H1 (cell line): ENCODE results near the gene TMIGD3. TPM values are rescaled to one million over a fixed set of nuclear protein-coding genes. Genes with fewer than 3 reads are reported as not detected.

Experiments used
- CTCF ChIA-PET: fragments of 300-600 bp; sonication (Branson Sonifier 250); formaldehyde crosslinking; loops from one replicate; lab custom pipeline; 2021; ENCODE audit not compliant: partially characterized antibody; lab: Charles Lee
- POLR2A ChIA-PET: fragments of 300-600 bp; sonication (Branson Sonifier 250); formaldehyde crosslinking; loops from one replicate; lab custom pipeline; 2021; ENCODE audit warnings: inconsistent platforms; ENCODE audit not compliant: partially characterized antibody; lab: Charles Lee
- DNase-seq, 2 experiments: peaks; one replicate each; pipeline versions ENCODE4 v3.0.0 to v3.0.0-alpha.2; 2010 to 2022; ENCODE audit warnings: low spot score in 2 of 2, low read depth in 1 of 2, mixed read lengths in 1 of 2
- FAIRE-seq: peaks from 2 replicates; lab custom pipeline; 2011; peaks lifted over from hg19 to GRCh38; lab: Jason Lieb, UNC
- H2AFZ ChIP-seq: 2 replicates; pipeline ENCODE4 v1.8.1; 2012; ENCODE audit warnings: low read length, inconsistent platforms
- H2AK5ac ChIP-seq: 2 replicates; pipeline ENCODE4 v1.6.1; 2013; ENCODE audit warnings: low read depth, low read length
- H2BK120ac ChIP-seq: replicated peaks from 2 replicates; pipeline ENCODE3; 2013; ENCODE audit warnings: low read depth, low read length, inconsistent platforms
- H2BK12ac ChIP-seq: 2 replicates; pipeline ENCODE4 v1.6.1; 2013; ENCODE audit warnings: low read depth, low read length
- H2BK15ac ChIP-seq: 2 replicates; pipeline ENCODE4 v1.6.1; 2013; ENCODE audit warnings: low read length
- H2BK20ac ChIP-seq: 2 replicates; pipeline ENCODE4 v1.6.1; 2013; ENCODE audit warnings: low read length
- H2BK5ac ChIP-seq: 2 replicates; pipeline ENCODE4 v1.6.1; 2013; ENCODE audit warnings: low read depth, low read length
- H3K14ac ChIP-seq: 2 replicates; pipeline ENCODE4 v1.6.1; 2013; ENCODE audit warnings: inconsistent platforms; ENCODE audit not compliant: insufficient read length
- H3K18ac ChIP-seq: 2 replicates; pipeline ENCODE4 v1.6.1; 2013; ENCODE audit warnings: low read length; ENCODE audit errors: extremely low read depth
- H3K23ac ChIP-seq: 2 replicates; pipeline ENCODE4 v1.6.1; 2013; ENCODE audit warnings: inconsistent platforms; ENCODE audit not compliant: insufficient read length
- H3K23me2 ChIP-seq: 2 replicates; pipeline ENCODE4 v1.6.1; 2013; ENCODE audit warnings: low read depth, low read length
- H3K27ac ChIP-seq: 2 replicates; pipeline ENCODE4 v1.6.1; 2011; ENCODE audit warnings: low read depth, low read length, inconsistent platforms
- H3K27me3 ChIP-seq, 4 experiments: replicated peaks in 1 of 4; 1 replicate in 1 of 4; 2 replicates in 3 of 4; pipeline versions ENCODE4 v1.6.1 to v1.8.1; 2011 to 2013; ENCODE audit warnings: low read length in 3 of 4, mild to moderate bottlenecking in 3 of 4, inconsistent platforms in 2 of 4, mixed read lengths in 2 of 4, moderate library complexity in 1 of 4; ENCODE audit not compliant: control insufficient read depth in 3 of 4, insufficient read depth in 3 of 4; ENCODE audit errors: extremely low read depth in 1 of 4
- H3K36me3 ChIP-seq, 4 experiments: 2 replicates each; pipeline versions ENCODE4 v1.6.1 to v1.8.1; 2011 to 2013; ENCODE audit warnings: mild to moderate bottlenecking in 4 of 4, low read length in 3 of 4, moderate library complexity in 2 of 4, control low read depth in 1 of 4, inconsistent platforms in 1 of 4; ENCODE audit not compliant: insufficient read depth in 4 of 4, control insufficient read depth in 2 of 4
- H3K4ac ChIP-seq: replicated peaks from 2 replicates; pipeline ENCODE3; 2013; ENCODE audit warnings: low read length, low read depth, mixed read lengths, inconsistent platforms; ENCODE audit not compliant: insufficient read length
- H3K4me1 ChIP-seq, 4 experiments: replicated peaks in 1 of 4; 1 replicate in 1 of 4; 2 replicates in 3 of 4; pipeline versions ENCODE4 v1.6.1 to v1.8.1; 2011 to 2013; ENCODE audit warnings: low read length in 3 of 4, inconsistent platforms in 2 of 4, mixed read lengths in 1 of 4; ENCODE audit not compliant: insufficient read depth in 4 of 4, control insufficient read depth in 3 of 4
- H3K4me2 ChIP-seq, 2 experiments: 2 replicates each; pipeline versions ENCODE4 v1.6.1 to v1.8.1; 2011 to 2013; ENCODE audit warnings: low read depth in 2 of 2, low read length in 2 of 2, control low read depth in 1 of 2, inconsistent platforms in 1 of 2, mild to moderate bottlenecking in 1 of 2; ENCODE audit not compliant: insufficient read depth in 1 of 2
- H3K4me3 ChIP-seq, 4 experiments: fragments of 200-600, 300-600 bp in 1 of 4; sonication (generic), shearing (Covaris generic), sonication (Bioruptor Twin) in 1 of 4; 2 replicates each; pipeline versions ENCODE4 v1.5.1 to v1.8.1; 2011 to 2016; ENCODE audit warnings: low read length in 4 of 4, low read depth in 3 of 4, control low read depth in 2 of 4, inconsistent platforms in 2 of 4, mild to moderate bottlenecking in 2 of 4, mixed read lengths in 1 of 4, moderate library complexity in 1 of 4; ENCODE audit not compliant: insufficient read depth in 2 of 4; ENCODE audit errors: extremely low read depth in 1 of 4
- H3K56ac ChIP-seq: replicated peaks from 2 replicates; pipeline ENCODE3; 2013; ENCODE audit warnings: low read depth, mild to moderate bottlenecking, mixed read lengths, low read length, inconsistent platforms; ENCODE audit not compliant: insufficient read length
- H3K79me1 ChIP-seq: 2 replicates; pipeline ENCODE4 v1.6.1; 2013; ENCODE audit warnings: low read depth, low read length, control low read depth
- H3K79me2 ChIP-seq, 2 experiments: 2 replicates each; pipeline versions ENCODE4 v1.6.1 to v1.8.1; 2012 to 2013; ENCODE audit warnings: low read length in 2 of 2, mild to moderate bottlenecking in 2 of 2, inconsistent platforms in 1 of 2; ENCODE audit not compliant: insufficient read depth in 2 of 2, control insufficient read depth in 1 of 2
- H3K9ac ChIP-seq, 4 experiments: replicated peaks in 1 of 4; 1 replicate in 1 of 4; 2 replicates in 3 of 4; pipeline versions ENCODE4 v1.6.1 to v1.8.1; 2011 to 2013; ENCODE audit warnings: low read depth in 3 of 4, low read length in 3 of 4, control low read depth in 2 of 4, mild to moderate bottlenecking in 2 of 4, moderate library complexity in 2 of 4, inconsistent platforms in 1 of 4; ENCODE audit errors: extremely low read depth in 1 of 4
- H3K9me3 ChIP-seq, 2 experiments: 2 replicates each; pipeline versions ENCODE4 v1.6.1 to v1.8.1; 2012 to 2013; ENCODE audit warnings: mild to moderate bottlenecking in 2 of 2, moderate library complexity in 2 of 2, control low read depth in 1 of 2, inconsistent platforms in 1 of 2, low read depth in 1 of 2, low read length in 1 of 2, mixed read lengths in 1 of 2; ENCODE audit not compliant: insufficient read depth in 2 of 2
- H4K20me1 ChIP-seq, 2 experiments: replicated peaks in 1 of 2; 2 replicates each; pipeline versions ENCODE3 to v1.8.1; 2011 to 2013; ENCODE audit warnings: inconsistent platforms in 2 of 2, low read length in 2 of 2, mild to moderate bottlenecking in 1 of 2; ENCODE audit not compliant: insufficient read depth in 2 of 2, control insufficient read depth in 1 of 2
- H4K5ac ChIP-seq: 2 replicates; pipeline ENCODE4 v1.6.1; 2013; ENCODE audit warnings: low read length, low read depth, mixed read lengths, inconsistent platforms; ENCODE audit not compliant: insufficient read length
- H4K8ac ChIP-seq: 2 replicates; pipeline ENCODE4 v1.8.0; 2013; ENCODE audit warnings: mild to moderate bottlenecking, moderate library complexity, low read length, inconsistent platforms; ENCODE audit not compliant: insufficient read depth; ENCODE audit errors: extremely low read depth
- H4K91ac ChIP-seq: replicated peaks from 2 replicates; pipeline ENCODE3; 2013; ENCODE audit warnings: low read length, mixed read lengths, inconsistent platforms; ENCODE audit not compliant: insufficient read length
- BACH1 ChIP-seq: IDR thresholded peaks from 2 replicates; pipeline ENCODE4 v1.6.1; 2012; ENCODE audit warnings: low read length, improper control_type of control experiment
- CHD1 ChIP-seq: IDR thresholded peaks from 2 replicates; pipeline ENCODE4 v1.6.1; 2012; ENCODE audit warnings: low read depth, low read length, improper control_type of control experiment
- CREB1 ChIP-seq: IDR thresholded peaks from 2 replicates; pipeline ENCODE4 v1.6.1; 2012; ENCODE audit warnings: inconsistent platforms
- EP300 ChIP-seq, 2 experiments: IDR thresholded peaks; 1 replicate in 1 of 2; 2 replicates in 1 of 2; pipeline ENCODE4 v1.6.1; 2011 to 2012; ENCODE audit warnings: low read depth in 2 of 2, low read length in 2 of 2, mild to moderate bottlenecking in 2 of 2, borderline replicate concordance in 1 of 2, inconsistent platforms in 1 of 2, moderate library complexity in 1 of 2
- JUN ChIP-seq: IDR thresholded peaks from 2 replicates; pipeline ENCODE4 v1.6.1; 2011; ENCODE audit warnings: low read depth, mild to moderate bottlenecking, improper control_type of control experiment, low read length
- KDM4A ChIP-seq: IDR thresholded peaks from one replicate; pipeline ENCODE4 v1.7.1; 2012; ENCODE audit warnings: low read depth, mild to moderate bottlenecking, moderate library complexity, low read length, inconsistent platforms; ENCODE audit not compliant: severe bottlenecking
- KDM5A ChIP-seq: fragments of 200-600 bp; IDR thresholded peaks from 2 replicates; pipeline ENCODE4 v1.7.1; 2012; ENCODE audit warnings: mild to moderate bottlenecking, low read length, inconsistent platforms, mixed read lengths
- PHF8 ChIP-seq: fragments of 200-600 bp; sonication (generic); conservative IDR thresholded peaks from 2 replicates; pipeline ENCODE4 v1.7.1; 2012; ENCODE audit warnings: low read depth, mild to moderate bottlenecking, inconsistent platforms, low read length, moderate library complexity
- SP4 ChIP-seq: IDR thresholded peaks from 2 replicates; pipeline ENCODE4 v1.6.1; 2012; ENCODE audit warnings: low read length, inconsistent platforms
- TCF12 ChIP-seq: IDR thresholded peaks from 2 replicates; pipeline ENCODE4 v1.6.1; 2011; ENCODE audit warnings: low read depth, mild to moderate bottlenecking, low read length
- YY1 ChIP-seq: IDR thresholded peaks from 2 replicates; pipeline ENCODE4 v1.6.1; 2011; ENCODE audit warnings: low read depth, mild to moderate bottlenecking, low read length
- WGBS, 2 experiments: shearing (Covaris generic) in 1 of 2; methylation state at CpG; one replicate each; pipeline versions ENCODE4 v1.1.6 to v1.1.7; 2013 to 2015; ENCODE audit warnings: low lambda C conversion rate in 2 of 2, mixed read lengths in 2 of 2, inconsistent platforms in 1 of 2, low coverage in 1 of 2, missing lambda C conversion rate in 1 of 2; ENCODE audit not compliant: insufficient replicate concordance in 2 of 2, insufficient coverage in 1 of 2, insufficient read length in 1 of 2; ENCODE audit errors: extremely low coverage in 1 of 2, missing lambda C conversion rate in 1 of 2; 5-methylcytosine and 5-hydroxymethylcytosine counted together
- polyA plus RNA-seq, 7 experiments: library from polyadenylated mRNA; depleted of rRNA in 3 of 7; stranded (reverse) in 5 of 7; unstranded in 2 of 7; fragments of >200 nt in 5 of 7; fragments of 200-250 nt in 2 of 7; gene quantifications; 1 replicate in 5 of 7; 2 replicates in 1 of 7; 4 replicates in 1 of 7; pipeline versions ENCODE4 v1.2.1 to v1.2.3, GENCODE V29; 2011 to 2013; ENCODE audit warnings: missing spikeins in 2 of 7, mixed read lengths in 2 of 7
- total RNA-seq: library from RNA; stranded (reverse); fragmentation: NEBNext Ultra II Directional; extraction: Animal tissue kit (Norgen Biotek cat#: 25700); gene quantifications from 2 replicates; pipeline ENCODE4 v1.2.1, GENCODE V29; 2021

The TMIGD3 gene
- total and polyA plus RNA-seq, 2 of the 8 experiments (the other 6 are each of a cell fraction or from before 2014, with no cell fraction given) = not detected

- Histone ChIP-seq H3K9me3 (no peaks in the 10 kb centered on the region), H3K4me1 (no peaks in the 10 kb centered on the region), H3K18ac (no peak overlapping the region), H4K5ac (no peak overlapping the region), H3K4me2 (no peak overlapping the region), H2AK5ac (no peak overlapping the region), H3K4me3 (no peak overlapping the region), H3K56ac (no peak overlapping the region), H2AFZ (no peak overlapping the region), H2BK120ac (no peak overlapping the region), H2BK20ac (no peak overlapping the region), H4K8ac (no peak overlapping the region), H3K27me3 (no peaks in the 10 kb centered on the region), H3K14ac (no peak overlapping the region), H2BK15ac (no peak overlapping the region), H4K91ac (no peak overlapping the region), H3K23ac (no peak overlapping the region), H3K23me2 (no peaks in the 10 kb centered on the region), H3K27ac (no peak overlapping the region), H3K36me3 (no peaks in the 10 kb centered on the region), H4K20me1 (no peaks in the 10 kb centered on the region), H2BK5ac (no peak overlapping the region), H3K79me1 (no peaks in the 10 kb centered on the region), H3K4ac (no peak overlapping the region), H3K79me2 (no peaks in the 10 kb centered on the region), H3K9ac (no peak overlapping the region), H2BK12ac (no peak overlapping the region)
- ChIA-PET POLR2A (interaction anchor here (0.7 kb wide), 1 partner anchor 513 kb away, joined by 3 read pairs; no protein-coding TSS in a partner anchor), CTCF (interaction anchor here (0.5 to 1.9 kb wide), 5 partner anchors 9 to 271 kb away, joined by 3 to 6 read pairs (median 3); no protein-coding TSS in a partner anchor)
- TF ChIP-seq BACH1 (no peak), SP4 (no peak), YY1 (no peak), PHF8 (no peak), KDM5A (no peak), KDM4A (no peak), CREB1 (no peak), JUN (no peak), EP300 (IDR thresholded peaks at IDR 0.05; ENCODE audit: borderline replicate concordance in 1 of 2, low read depth in 2 of 2, low read length in 2 of 2) (no peak), TCF12 (no peak), CHD1 (no peak)
- FAIRE-seq (no peak), DNase-seq (no peak)
- WGBS, 2 experiments = 84% methylated on average over 5 of the region's 5 CpGs; no CpG with 5 or more reads in 1 of the 2 experiments
These were observed 27.7 kb downstream of the TMIGD3 start for GRCh38 chr1:111475701-111476100.
